Stomach smooth muscle (tissue), 2 donors: ENCODE results near the gene NCS1.

ENCODE experiments used
- H3K27ac ChIP-seq: one replicate; pipeline ENCODE4 v1.7.0; 2013; ENCODE audit warnings: mild to moderate bottlenecking, low read length, inconsistent platforms
- H3K27me3 ChIP-seq, 2 donors: one replicate each; pipeline ENCODE4 v1.7.0; 2013; ENCODE audit warnings: low read length in 2 of 2; ENCODE audit not compliant: insufficient read depth in 2 of 2, control insufficient read depth in 1 of 2
- H3K36me3 ChIP-seq, 2 donors: one replicate each; pipeline ENCODE4 v1.7.0; 2013; ENCODE audit warnings: low read length in 2 of 2; ENCODE audit not compliant: control insufficient read depth in 2 of 2, insufficient read depth in 2 of 2
- H3K4me1 ChIP-seq: one replicate; pipeline ENCODE4 v1.7.0; 2013; ENCODE audit warnings: low read length; ENCODE audit not compliant: control insufficient read depth, insufficient read depth
- H3K4me3 ChIP-seq, 2 donors: one replicate each; pipeline ENCODE4 v1.7.0; 2013; ENCODE audit warnings: low read length in 2 of 2
- H3K9ac ChIP-seq, 2 donors: one replicate each; pipeline ENCODE4 v1.7.0; 2013; ENCODE audit warnings: low read length in 2 of 2, mild to moderate bottlenecking in 1 of 2
- H3K9me3 ChIP-seq, 2 donors: one replicate each; pipeline ENCODE4 v1.7.0; 2013; ENCODE audit warnings: low read length in 2 of 2; ENCODE audit not compliant: control insufficient read depth in 2 of 2
- donor health status: healthy.
- donor health status: Pancreatic carcinoma.

NCS1 gene

DNA sequence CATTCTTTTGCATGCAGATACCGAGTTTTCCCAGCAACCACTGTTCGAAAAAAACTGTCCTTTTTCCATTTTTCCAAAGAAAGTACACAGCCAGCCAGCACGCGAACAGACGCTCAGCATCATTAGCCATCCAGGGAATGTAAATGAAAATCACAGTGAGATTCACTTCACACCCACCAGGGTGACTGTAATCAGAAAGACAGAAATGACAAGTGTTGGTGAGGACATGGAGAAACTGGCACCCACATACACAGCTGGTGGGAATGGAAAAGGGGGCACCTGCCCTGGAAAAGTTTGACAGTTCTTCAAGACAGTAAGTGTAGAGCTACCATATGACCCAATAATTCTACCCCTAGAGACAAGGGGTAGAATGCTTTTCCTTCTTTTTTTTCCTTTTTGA, 25.0 kb upstream of the NCS1 start:
- H3K27me3 ChIP-seq = no peaks in the 10 kb centered on the region

GRCh38 chr9:130147910-130148309, 24.3 kb upstream of the NCS1 start:
- Histone ChIP-seq H3K4me1 (peaks cover 15% of the 10 kb centered on the region), H3K36me3 (no peaks in the 10 kb centered on the region), H3K27me3 (no peaks in the 10 kb centered on the region), H3K9me3 (no peaks in the 10 kb centered on the region), H3K9ac (no peak overlapping the region), H3K4me3 (no peak overlapping the region), H3K27ac (no peak overlapping the region)

More for the DNA sequence above, 25.0 kb upstream of the NCS1 start:
- H3K9me3 ChIP-seq = no peaks in the 10 kb centered on the region
- peaks cover 18% of the 10 kb centered on the region for H3K4me1 ChIP-seq
- H3K4me3 ChIP-seq = no peak overlapping the region
- H3K9ac ChIP-seq = no peak overlapping the region
- no peak overlapping the region for H3K27ac ChIP-seq
- H3K36me3 ChIP-seq = no peaks in the 10 kb centered on the region

- Histone ChIP-seq H3K4me1 (peaks cover 7% of the 10 kb centered on the region), H3K36me3 (no peaks in the 10 kb centered on the region), H3K27me3 (no peaks in the 10 kb centered on the region), H3K9me3 (no peaks in the 10 kb centered on the region), H3K27ac (no peak overlapping the region), H3K9ac (no peak overlapping the region), H3K4me3 (no peak overlapping the region)
These were observed 23.2 kb upstream of the NCS1 start for GRCh38 chr9:130149031-130149430.

- no peaks in the 10 kb centered on the region for H3K27me3 ChIP-seq
- H3K4me1 ChIP-seq = peaks cover 2% of the 10 kb centered on the region
- no peak overlapping the region for H3K27ac ChIP-seq
- no peak overlapping the region for H3K9ac ChIP-seq
- no peaks in the 10 kb centered on the region for H3K9me3 ChIP-seq
- H3K36me3 ChIP-seq = no peaks in the 10 kb centered on the region
- no peak overlapping the region for H3K4me3 ChIP-seq
These were observed 22.4 kb upstream of the NCS1 start for GRCh38 chr9:130149654-130150286.

- Histone ChIP-seq H3K4me3 (no peak overlapping the region), H3K9me3 (no peaks in the 10 kb centered on the region), H3K4me1 (no peaks in the 10 kb centered on the region), H3K27ac (no peak overlapping the region), H3K36me3 (no peaks in the 10 kb centered on the region), H3K27me3 (no peaks in the 10 kb centered on the region), H3K9ac (no peak overlapping the region)
These were observed 21.3 kb upstream of the NCS1 start for GRCh38 chr9:130150779-130151382.

GRCh38 chr9:130154816-130155215, 17.4 kb upstream of the NCS1 start:
- no peaks in the 10 kb centered on the region for H3K27me3 ChIP-seq
- no peak overlapping the region for H3K9ac ChIP-seq
- H3K36me3 ChIP-seq = no peaks in the 10 kb centered on the region
- no peaks in the 10 kb centered on the region for H3K4me1 ChIP-seq
- H3K4me3 ChIP-seq = no peak overlapping the region
- H3K27ac ChIP-seq = no peak overlapping the region
- no peaks in the 10 kb centered on the region for H3K9me3 ChIP-seq

- H3K9ac ChIP-seq = no peak overlapping the region
- no peaks in the 10 kb centered on the region for H3K27me3 ChIP-seq
- H3K4me1 ChIP-seq = no peaks in the 10 kb centered on the region
- H3K4me3 ChIP-seq = no peak overlapping the region
- H3K36me3 ChIP-seq = no peaks in the 10 kb centered on the region
- no peaks in the 10 kb centered on the region for H3K9me3 ChIP-seq
- no peak overlapping the region for H3K27ac ChIP-seq
These were observed 16.6 kb upstream of the NCS1 start for GRCh38 chr9:130155647-130156046.

DNA sequence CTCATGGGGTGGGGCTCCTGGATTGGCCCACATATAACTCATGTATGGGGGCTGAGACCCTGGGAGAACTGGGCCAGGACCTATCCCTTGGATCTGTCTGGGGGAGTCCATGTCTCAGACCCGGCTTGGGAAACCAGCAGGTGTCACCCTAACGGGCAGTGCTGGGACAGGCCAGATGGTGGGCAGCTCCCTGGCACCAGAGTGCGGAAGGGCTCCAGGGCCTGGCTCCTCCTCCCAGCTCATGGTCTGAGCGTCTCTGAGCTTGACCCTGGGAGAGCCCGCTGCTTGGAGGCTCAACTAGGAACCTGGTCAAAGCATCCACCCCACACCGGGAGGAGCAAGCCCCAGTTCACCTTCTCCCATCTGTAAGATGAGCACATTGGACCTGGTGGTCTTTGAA, 15.5 kb upstream of the NCS1 start:
- no peaks in the 10 kb centered on the region for H3K9me3 ChIP-seq
- no peaks in the 10 kb centered on the region for H3K27me3 ChIP-seq
- no peak overlapping the region for H3K27ac ChIP-seq
- no peaks in the 10 kb centered on the region for H3K36me3 ChIP-seq
- no peak overlapping the region for H3K4me3 ChIP-seq
- H3K9ac ChIP-seq = no peak overlapping the region
- no peaks in the 10 kb centered on the region for H3K4me1 ChIP-seq

DNA sequence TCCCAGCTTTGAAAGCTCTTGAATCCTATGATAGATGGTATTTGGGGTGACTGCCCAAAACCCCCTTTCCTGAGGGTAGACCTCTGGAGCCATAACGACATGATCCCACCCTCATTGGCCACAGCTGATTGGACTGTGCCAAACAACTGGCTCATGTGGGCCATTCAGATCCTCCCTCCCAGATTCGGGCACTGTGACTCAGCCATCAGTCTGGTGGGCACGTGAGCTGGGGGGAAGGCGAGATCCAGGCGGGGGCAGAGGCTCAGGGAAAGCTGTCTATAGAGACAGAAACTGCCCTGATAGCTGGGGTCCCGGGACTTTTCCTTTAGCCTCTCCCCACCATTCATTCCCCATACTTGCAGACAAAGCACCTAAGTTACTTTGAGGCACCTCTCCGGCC, 15.1 kb upstream of the NCS1 start:
- H3K4me3 ChIP-seq = no peak overlapping the region
- no peaks in the 10 kb centered on the region for H3K36me3 ChIP-seq
- no peaks in the 10 kb centered on the region for H3K4me1 ChIP-seq
- no peak overlapping the region for H3K27ac ChIP-seq
- H3K9ac ChIP-seq = no peak overlapping the region
- H3K9me3 ChIP-seq = no peaks in the 10 kb centered on the region
- H3K27me3 ChIP-seq = no peaks in the 10 kb centered on the region

DNA sequence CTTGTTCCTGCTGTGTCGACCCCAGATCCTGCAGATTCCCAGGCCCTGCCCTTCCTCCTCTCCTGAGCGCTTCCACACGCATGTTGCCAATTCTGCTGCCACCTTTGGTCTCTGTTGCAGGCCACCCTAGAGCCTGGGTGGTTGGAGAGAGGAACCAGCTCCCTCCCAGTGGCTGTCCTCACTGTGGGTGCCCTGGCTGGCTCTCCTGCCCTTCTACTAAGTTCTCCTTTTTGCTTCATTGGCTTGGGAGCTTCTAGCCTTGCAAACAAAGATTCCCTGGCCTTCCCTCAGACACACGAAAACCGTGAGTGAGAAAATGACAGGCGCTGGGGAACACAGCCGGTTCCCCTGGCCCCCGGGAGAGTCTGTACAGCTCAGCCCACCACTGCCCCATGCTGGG, 14.2 kb upstream of the NCS1 start:
- Histone ChIP-seq H3K36me3 (no peaks in the 10 kb centered on the region), H3K9me3 (no peaks in the 10 kb centered on the region), H3K27ac (no peak overlapping the region)

DNA sequence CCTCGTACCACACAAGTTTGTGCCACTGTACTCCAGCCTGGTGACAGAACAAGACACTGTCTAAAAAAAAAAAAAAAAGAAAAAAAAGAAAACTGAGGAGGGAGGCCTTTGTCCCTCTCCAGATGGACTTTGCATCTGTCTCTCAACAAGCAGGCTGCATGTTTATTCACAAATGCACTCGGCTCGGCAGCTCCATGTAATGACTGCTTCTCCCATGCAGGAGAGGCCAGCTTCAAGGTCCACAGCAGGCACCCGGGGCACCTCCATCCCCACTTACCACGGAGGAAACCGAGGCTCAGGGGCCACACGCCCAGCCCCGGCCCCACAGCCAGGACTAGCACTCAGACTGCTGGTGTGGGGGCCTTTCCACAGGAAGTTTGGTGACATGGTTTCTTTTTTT, 13.1 kb upstream of the NCS1 start:
- Histone ChIP-seq H3K36me3 (no peaks in the 10 kb centered on the region), H3K4me1 (no peaks in the 10 kb centered on the region), H3K27me3 (no peaks in the 10 kb centered on the region), H3K4me3 (no peak overlapping the region), H3K27ac (no peak overlapping the region), H3K9me3 (no peaks in the 10 kb centered on the region), H3K9ac (no peak overlapping the region)

More for the DNA sequence above, 14.2 kb upstream of the NCS1 start:
- H3K27me3 ChIP-seq = no peaks in the 10 kb centered on the region
- no peak overlapping the region for H3K4me3 ChIP-seq
- no peak overlapping the region for H3K9ac ChIP-seq
- H3K4me1 ChIP-seq = no peaks in the 10 kb centered on the region
